CD4-positive, alpha-beta T cell (primary cell): Measurements from ENCODE around the gene DDI1. TPM values are rescaled to one million over a fixed set of nuclear protein-coding genes. Genes with fewer than 3 reads are reported as not detected.

Experiments
- ATAC-seq: fragments of 200-7000 bp; cut with Tn5 transposase; one replicate; pipeline ENCODE4 v1.10.0; 2022; ENCODE audit warnings: mild to moderate bottlenecking; ENCODE audit not compliant: poor library complexity
- CTCF ChIA-PET: fragments of 350-600 bp; sonication (Branson Sonifier 250); formaldehyde crosslinking; loops from one replicate; lab custom pipeline; 2021; ENCODE audit warnings: antibody characterized with exemption, inconsistent platforms; lab: Charles Lee
- POLR2A ChIA-PET: fragments of 350-600 bp; sonication (Branson Sonifier 250); formaldehyde crosslinking; loops from one replicate; lab custom pipeline; 2021; ENCODE audit warnings: antibody characterized with exemption, inconsistent platforms; lab: Charles Lee
- DNase-seq, 14 experiments: peaks; one replicate each; pipeline ENCODE4 v3.0.0-alpha.2; 2013 to 2020; ENCODE audit warnings: mixed read lengths in 2 of 14
- H3K27ac ChIP-seq, 2 donors: one replicate each; pipeline versions ENCODE4 v1.5.1 to v1.7.0; 2013; ENCODE audit warnings: low read length in 2 of 2, low read depth in 1 of 2, mild to moderate bottlenecking in 1 of 2
- H3K27me3 ChIP-seq, 2 experiments: 1 replicate in 1 of 2; 2 replicates in 1 of 2; pipeline versions ENCODE4 v1.6.1 to v1.7.0; 2013; ENCODE audit warnings: low read length in 2 of 2, control low read depth in 1 of 2, mild to moderate bottlenecking in 1 of 2, moderate library complexity in 1 of 2; ENCODE audit not compliant: insufficient read depth in 2 of 2, control insufficient read depth in 1 of 2
- H3K36me3 ChIP-seq: one replicate; pipeline ENCODE4 v1.6.1; 2013; ENCODE audit warnings: low read length, control low read depth; ENCODE audit not compliant: insufficient read depth
- H3K4me1 ChIP-seq: one replicate; pipeline ENCODE4 v1.6.1; 2013; ENCODE audit warnings: low read length, control low read depth; ENCODE audit not compliant: insufficient read depth
- H3K4me3 ChIP-seq: one replicate; pipeline ENCODE4 v1.5.1; 2013; ENCODE audit warnings: mild to moderate bottlenecking, low read length, moderate library complexity
- H3K9me3 ChIP-seq, 2 experiments: 1 replicate in 1 of 2; 2 replicates in 1 of 2; pipeline versions ENCODE4 v1.6.1 to v1.7.0; 2013; ENCODE audit warnings: low read length in 2 of 2, mild to moderate bottlenecking in 2 of 2, control low read depth in 1 of 2, moderate library complexity in 1 of 2; ENCODE audit not compliant: control insufficient read depth in 1 of 2, insufficient read depth in 1 of 2
- H3K27ac Mint-ChIP-seq: one replicate; pipeline ENCODE4 v1.8.0; 2020; ENCODE audit warnings: mixed read lengths
- H3K27me3 Mint-ChIP-seq: one replicate; pipeline ENCODE4 v1.8.0; 2021; ENCODE audit warnings: mixed read lengths
- H3K36me3 Mint-ChIP-seq: one replicate; pipeline ENCODE4 v1.8.0; 2021; ENCODE audit warnings: low read depth, mixed read lengths
- H3K4me1 Mint-ChIP-seq: one replicate; pipeline ENCODE4 v1.8.0; 2021; ENCODE audit warnings: low read depth, mixed read lengths
- H3K4me3 Mint-ChIP-seq: one replicate; pipeline ENCODE4 v1.8.0; 2020; ENCODE audit warnings: mild to moderate bottlenecking, mixed read lengths
- H3K9me3 Mint-ChIP-seq: one replicate; pipeline ENCODE4 v1.8.0; 2020; ENCODE audit warnings: mixed read lengths
- CTCF ChIP-seq: fragments of 200-600 bp; IDR thresholded peaks from one replicate; pipeline ENCODE4 v1.8.0; 2022; ENCODE audit warnings: antibody characterized with exemption, mild to moderate bottlenecking
- intact Hi-C, 2 experiments: fragments of 100-400 bp; cut with DNase I in 1 of 2; cut with micrococcal nuclease in 1 of 2; formaldehyde crosslinking; loops; one replicate each; pipeline versions ENCODE4 v1.15.1 to v1.9.0; 2023 to 2025; cut with DNase I, micrococcal nuclease
- total RNA-seq, 174 experiments: library from RNA in 2 of 174; stranded (reverse) in 2 of 174; gene quantifications; one replicate each; pipeline ENCODE4 v1.2.3 and lab custom pipeline; 2021 to 2026

DDI1 gene
- total RNA-seq, 2 experiments from 2014 or later, result not detected

- Histone ChIP-seq H3K27ac (no peak overlapping the region), H3K36me3 (no peaks in the 10 kb centered on the region), H3K4me3 (no peak overlapping the region), H3K4me1 (no peaks in the 10 kb centered on the region), H3K9me3 (no peaks in the 10 kb centered on the region), H3K27me3 (no peaks in the 10 kb centered on the region)
- intact Hi-C loops, result no loop called here
- H3K36me3 Mint-ChIP-seq, result no peaks in the 10 kb centered on the region
- no peaks in the 10 kb centered on the region for H3K9me3 Mint-ChIP-seq
- ChIA-PET POLR2A (no interaction called here), CTCF (no interaction called here)
- H3K27ac Mint-ChIP-seq, result no peak overlapping the region
- DNase-seq (no peak), ATAC-seq (no peak)
- H3K4me1 Mint-ChIP-seq, result no peaks in the 10 kb centered on the region
- no peak overlapping the region for H3K4me3 Mint-ChIP-seq
- H3K27me3 Mint-ChIP-seq, result no peaks in the 10 kb centered on the region
- no peak for TF ChIP-seq CTCF
These were observed 17.5 kb downstream of the DDI1 start for GRCh38 chr11:104053743-104054478.

GRCh38 chr11:104054911-104055529, 18.6 kb downstream of the DDI1 start:
- Histone ChIP-seq H3K4me1 (no peaks in the 10 kb centered on the region), H3K36me3 (no peaks in the 10 kb centered on the region), H3K27me3 (no peaks in the 10 kb centered on the region), H3K27ac (no peak overlapping the region), H3K9me3 (no peaks in the 10 kb centered on the region), H3K4me3 (no peak overlapping the region)
- intact Hi-C loops, result no loop called here
- Mint-ChIP-seq H3K36me3 (no peaks in the 10 kb centered on the region), H3K9me3 (no peaks in the 10 kb centered on the region), H3K27me3 (no peaks in the 10 kb centered on the region), H3K27ac (no peak overlapping the region), H3K4me3 (no peak overlapping the region), H3K4me1 (no peaks in the 10 kb centered on the region)
- ChIA-PET POLR2A (no interaction called here), CTCF (no interaction called here)
- no peak for DNase-seq
- TF ChIP-seq CTCF, result no peak
- ATAC-seq, result no peak

- H3K4me3 ChIP-seq, result no peak overlapping the region
- ChIA-PET CTCF (no interaction called here), POLR2A (no interaction called here)
- DNase-seq, result no peak
- intact Hi-C loops, result no loop called here
- no peaks in the 10 kb centered on the region for H3K4me1 ChIP-seq
- Mint-ChIP-seq H3K36me3 (no peaks in the 10 kb centered on the region), H3K4me3 (no peak overlapping the region), H3K27me3 (no peaks in the 10 kb centered on the region), H3K9me3 (no peaks in the 10 kb centered on the region), H3K4me1 (no peaks in the 10 kb centered on the region), H3K27ac (no peak overlapping the region)
- no peaks in the 10 kb centered on the region for H3K36me3 ChIP-seq
- H3K27me3 ChIP-seq, result no peaks in the 10 kb centered on the region
- H3K9me3 ChIP-seq, result no peaks in the 10 kb centered on the region
- TF ChIP-seq CTCF, result no peak
- H3K27ac ChIP-seq, result no peak overlapping the region
- ATAC-seq, result no peak
These were observed 19.2 kb downstream of the DDI1 start for GRCh38 chr11:104055596-104055995.
